Tibial artery (tissue), 4 donors: ENCODE measurements around the gene SAE1.
A peak's percentile ranks its signal among the peaks of the same experiment; 100 is the strongest.

Experiments used
- DNase-seq, 2 donors: peaks; one replicate each; pipeline ENCODE4 v3.0.0-alpha.2; 2019
- H3K27ac ChIP-seq, 2 donors: fragments of 200-600 bp; sonication (generic) in 1 of 2; 1 replicate in 1 of 2; 2 replicates in 1 of 2; pipeline ENCODE4 v1.5.1; 2018 to 2019; ENCODE audit warnings: mild to moderate bottlenecking in 1 of 2
- H3K27me3 ChIP-seq, 2 donors: fragments of 200-600 bp; sonication (generic) in 1 of 2; one replicate each; pipeline versions ENCODE4 v1.5.1 to v1.6.0; 2016 to 2019
- H3K36me3 ChIP-seq, 3 donors: fragments of 200-600 bp; sonication (generic) in 2 of 3; one replicate each; pipeline ENCODE4 v1.5.1; 2016 to 2019; ENCODE audit warnings: mild to moderate bottlenecking in 2 of 3
- H3K4me1 ChIP-seq, 4 donors: fragments of 200-600 bp; sonication (generic) in 2 of 4; 1 replicate in 3 of 4; 2 replicates in 1 of 4; pipeline ENCODE4 v1.5.1; 2016 to 2019
- H3K4me3 ChIP-seq, 2 donors: fragments of 200-600 bp; sonication (generic) in 1 of 2; 1 replicate in 1 of 2; 2 replicates in 1 of 2; pipeline ENCODE4 v1.5.1; 2018 to 2019; ENCODE audit warnings: mild to moderate bottlenecking in 2 of 2
- H3K9me3 ChIP-seq, 3 donors: fragments of 200-600 bp; sonication (generic) in 1 of 3; one replicate each; pipeline ENCODE4 v1.5.1; 2016 to 2019
- intact Hi-C: fragments of 100-400 bp; cut with DNase I; formaldehyde crosslinking; loops from one replicate; pipeline ENCODE4 v1.15.0; 2023; ENCODE audit warnings: low total_unique reads
- TF ChIP-seq, protein P1 (sequence below), 2 experiments: fragments of 200-600 bp in 1 of 2; fragments of 450-650 bp in 1 of 2; IDR thresholded peaks; one replicate each; pipeline ENCODE4 v1.5.1; 2017 to 2019; ENCODE audit warnings: antibody characterized with exemption in 2 of 2, mild to moderate bottlenecking in 1 of 2, moderate library complexity in 1 of 2

The SAE1 gene

DNA sequence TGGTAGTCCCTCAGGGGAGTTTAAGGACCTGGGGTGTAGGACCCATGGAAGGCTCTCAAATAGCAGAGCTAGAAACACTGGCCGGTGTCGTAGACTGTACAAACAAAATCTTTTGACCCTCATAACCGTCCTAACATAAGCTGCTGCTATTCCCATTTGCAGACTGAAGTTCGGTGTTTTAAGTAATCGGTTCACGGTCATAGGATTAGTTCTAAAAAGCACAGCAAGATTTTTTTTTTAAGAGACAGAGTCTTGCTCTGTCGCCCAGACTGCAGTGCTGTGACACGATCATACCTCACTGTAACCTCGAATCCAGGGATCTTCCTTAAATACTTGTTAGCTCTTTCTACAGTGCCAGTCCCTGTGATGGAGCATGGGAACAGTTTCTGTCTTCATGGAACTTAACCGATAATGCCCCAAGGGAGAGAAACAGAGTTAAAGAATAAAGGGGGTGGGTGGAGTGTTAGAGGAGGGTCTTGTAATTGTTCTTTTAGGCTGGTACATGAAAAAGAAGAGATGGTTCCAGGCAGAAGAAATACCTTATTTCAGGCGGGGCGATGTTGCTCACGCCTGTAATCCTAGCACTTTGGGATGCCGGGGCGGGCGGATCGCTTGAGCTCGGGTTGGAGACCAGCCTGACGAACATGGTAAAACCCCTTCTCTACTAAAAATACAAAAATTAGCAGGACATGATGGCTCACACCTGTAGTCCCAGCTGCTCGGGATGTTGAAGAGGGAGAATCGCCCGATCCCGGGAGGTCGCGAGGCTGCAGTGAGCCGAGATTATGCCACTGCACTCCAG lies 16.6 kb upstream of the SAE1 start:
- no peaks in the 10 kb centered on the region for H3K27me3 ChIP-seq
- intact Hi-C loops, result no loop called here
- H3K27ac ChIP-seq, result peak overlapping the region; percentile 98 to 99
- no peaks in the 10 kb centered on the region for H3K9me3 ChIP-seq
- TF ChIP-seq, protein P1, sequence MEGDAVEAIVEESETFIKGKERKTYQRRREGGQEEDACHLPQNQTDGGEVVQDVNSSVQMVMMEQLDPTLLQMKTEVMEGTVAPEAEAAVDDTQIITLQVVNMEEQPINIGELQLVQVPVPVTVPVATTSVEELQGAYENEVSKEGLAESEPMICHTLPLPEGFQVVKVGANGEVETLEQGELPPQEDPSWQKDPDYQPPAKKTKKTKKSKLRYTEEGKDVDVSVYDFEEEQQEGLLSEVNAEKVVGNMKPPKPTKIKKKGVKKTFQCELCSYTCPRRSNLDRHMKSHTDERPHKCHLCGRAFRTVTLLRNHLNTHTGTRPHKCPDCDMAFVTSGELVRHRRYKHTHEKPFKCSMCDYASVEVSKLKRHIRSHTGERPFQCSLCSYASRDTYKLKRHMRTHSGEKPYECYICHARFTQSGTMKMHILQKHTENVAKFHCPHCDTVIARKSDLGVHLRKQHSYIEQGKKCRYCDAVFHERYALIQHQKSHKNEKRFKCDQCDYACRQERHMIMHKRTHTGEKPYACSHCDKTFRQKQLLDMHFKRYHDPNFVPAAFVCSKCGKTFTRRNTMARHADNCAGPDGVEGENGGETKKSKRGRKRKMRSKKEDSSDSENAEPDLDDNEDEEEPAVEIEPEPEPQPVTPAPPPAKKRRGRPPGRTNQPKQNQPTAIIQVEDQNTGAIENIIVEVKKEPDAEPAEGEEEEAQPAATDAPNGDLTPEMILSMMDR (IDR thresholded peaks at IDR 0.05), result no peak
- H3K4me1 ChIP-seq, result peaks cover 0 to 18% (median under 1%) of the 10 kb centered on the region in 4 donors
- DNase-seq, result no peak
- H3K4me3 ChIP-seq, result peak overlapping the region; percentile 83 to 88
- no peaks in the 10 kb centered on the region for H3K36me3 ChIP-seq

GRCh38 chr19:47120470-47121067 lies 10.1 kb upstream of the SAE1 start:
- Histone ChIP-seq H3K4me3 (no peak overlapping the region), H3K9me3 (no peaks in the 10 kb centered on the region), H3K4me1 (peaks cover 0 to 20% (median 9%) of the 10 kb centered on the region in 4 donors), H3K27ac (no peak overlapping the region), H3K27me3 (no peaks in the 10 kb centered on the region), H3K36me3 (no peaks in the 10 kb centered on the region)
- DNase-seq, result no peak
- TF ChIP-seq, protein P1 (IDR thresholded peaks at IDR 0.05), result no peak
- intact Hi-C loops, result loop anchor here (10.0 kb wide), 1 partner anchor 96 kb away; no protein-coding TSS in a partner anchor

- intact Hi-C loops, result loop anchor here (10.0 kb wide), 1 partner anchor 98 kb away; no protein-coding TSS in a partner anchor
- Histone ChIP-seq H3K4me3 (no peak overlapping the region), H3K9me3 (no peaks in the 10 kb centered on the region), H3K27me3 (no peaks in the 10 kb centered on the region), H3K27ac (peak overlapping the region in 1 of 2 donors; percentile 45), H3K4me1 (peaks cover 0 to 21% (median 9%) of the 10 kb centered on the region in 4 donors), H3K36me3 (no peaks in the 10 kb centered on the region)
- no peak for DNase-seq
- TF ChIP-seq, protein P1 (IDR thresholded peaks at IDR 0.05), result no peak
Observed at GRCh38 chr19:47122359-47123335, 8.0 kb upstream of the SAE1 start.

GRCh38 chr19:47123406-47123805 lies 7.2 kb upstream of the SAE1 start:
- no peak for DNase-seq
- TF ChIP-seq, protein P1 (IDR thresholded peaks at IDR 0.05), result no peak

More at GRCh38 chr19:47123406-47123805, 7.2 kb upstream of the SAE1 start:
- no peak overlapping the region for H3K4me3 ChIP-seq
- H3K36me3 ChIP-seq, result no peaks in the 10 kb centered on the region
- no peaks in the 10 kb centered on the region for H3K9me3 ChIP-seq
- H3K4me1 ChIP-seq, result peaks cover 0 to 21% (median 9%) of the 10 kb centered on the region in 4 donors
- H3K27ac ChIP-seq, result no peak overlapping the region
- intact Hi-C loops, result loop anchor here (10.0 kb wide), 1 partner anchor 99 kb away; no protein-coding TSS in a partner anchor
- no peaks in the 10 kb centered on the region for H3K27me3 ChIP-seq
